HFF-Myc (cell line): ENCODE results near the gene EPB41L2.

Source experiments
- DNase-seq: peaks from one replicate; pipeline ENCODE4 v3.0.0-alpha.2; 2011; ENCODE audit warnings: low read depth; ENCODE audit errors: extremely low read depth
- H3K4me3 ChIP-seq: replicated peaks from 2 replicates; pipeline ENCODE4 v1.5.1; 2011; ENCODE audit warnings: low read depth, mild to moderate bottlenecking, control low read depth, low read length
- TF ChIP-seq, protein P1 (sequence below): IDR thresholded peaks from 2 replicates; pipeline ENCODE4 v1.5.1; 2012; ENCODE audit warnings: mild to moderate bottlenecking, low read depth, low read length, control low read depth; ENCODE audit errors: missing control alignments

EPB41L2 gene

DNA sequence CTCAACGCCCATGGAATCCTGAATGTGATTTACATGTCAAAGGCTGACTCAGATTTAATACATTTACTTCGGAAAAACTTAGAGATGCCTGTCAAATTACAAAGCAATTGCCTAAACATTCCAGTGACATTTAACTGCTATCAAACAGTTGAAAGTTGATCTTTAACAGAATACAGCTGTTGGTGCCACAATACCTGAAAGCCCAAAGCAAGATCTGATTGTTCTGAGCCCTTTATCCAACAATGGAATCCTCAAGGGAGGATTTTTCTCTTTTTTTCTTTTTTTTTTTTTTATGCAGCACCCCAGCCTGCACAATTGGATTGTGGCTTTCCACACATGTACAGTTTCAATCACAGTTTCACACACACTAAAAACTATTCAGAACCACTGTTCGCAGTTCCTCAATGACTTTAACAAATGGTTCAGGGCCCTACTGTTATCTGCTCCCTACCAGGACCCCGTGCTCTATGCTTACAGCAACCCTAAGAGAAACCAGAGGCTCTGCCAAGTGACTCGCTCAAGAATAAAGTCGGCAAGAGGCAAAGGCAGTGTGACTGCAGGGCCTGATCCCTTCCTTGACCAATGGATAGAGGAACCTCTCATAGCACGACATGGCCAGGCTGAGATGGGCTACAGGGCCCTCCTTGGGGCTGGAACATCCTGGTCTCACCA lies 33.3 kb downstream of the EPB41L2 start:
- no peak for DNase-seq
- TF ChIP-seq, protein P1, sequence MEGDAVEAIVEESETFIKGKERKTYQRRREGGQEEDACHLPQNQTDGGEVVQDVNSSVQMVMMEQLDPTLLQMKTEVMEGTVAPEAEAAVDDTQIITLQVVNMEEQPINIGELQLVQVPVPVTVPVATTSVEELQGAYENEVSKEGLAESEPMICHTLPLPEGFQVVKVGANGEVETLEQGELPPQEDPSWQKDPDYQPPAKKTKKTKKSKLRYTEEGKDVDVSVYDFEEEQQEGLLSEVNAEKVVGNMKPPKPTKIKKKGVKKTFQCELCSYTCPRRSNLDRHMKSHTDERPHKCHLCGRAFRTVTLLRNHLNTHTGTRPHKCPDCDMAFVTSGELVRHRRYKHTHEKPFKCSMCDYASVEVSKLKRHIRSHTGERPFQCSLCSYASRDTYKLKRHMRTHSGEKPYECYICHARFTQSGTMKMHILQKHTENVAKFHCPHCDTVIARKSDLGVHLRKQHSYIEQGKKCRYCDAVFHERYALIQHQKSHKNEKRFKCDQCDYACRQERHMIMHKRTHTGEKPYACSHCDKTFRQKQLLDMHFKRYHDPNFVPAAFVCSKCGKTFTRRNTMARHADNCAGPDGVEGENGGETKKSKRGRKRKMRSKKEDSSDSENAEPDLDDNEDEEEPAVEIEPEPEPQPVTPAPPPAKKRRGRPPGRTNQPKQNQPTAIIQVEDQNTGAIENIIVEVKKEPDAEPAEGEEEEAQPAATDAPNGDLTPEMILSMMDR = no peak
- no peak overlapping the region for H3K4me3 ChIP-seq

DNA sequence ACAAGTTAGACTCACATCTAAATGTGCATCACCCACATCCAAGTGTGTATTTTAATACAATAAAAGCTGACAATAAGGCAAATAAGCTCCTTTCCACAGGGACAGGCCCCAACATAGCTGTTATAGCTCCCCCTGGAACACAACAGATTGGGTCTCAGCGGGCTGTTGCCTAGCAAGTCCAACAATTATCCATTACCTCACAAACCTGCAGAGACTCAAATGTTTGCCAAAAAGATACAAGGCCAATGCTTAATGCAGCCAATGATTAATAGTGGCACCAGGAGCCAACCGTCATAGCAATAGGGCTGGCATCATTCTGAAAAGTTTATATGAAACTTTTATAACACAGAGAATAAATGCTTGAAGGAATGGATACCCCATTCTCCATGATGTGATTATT lies 35.7 kb downstream of the EPB41L2 start:
- no peak for DNase-seq
- no peak overlapping the region for H3K4me3 ChIP-seq
- TF ChIP-seq, protein P1 = no peak

DNA sequence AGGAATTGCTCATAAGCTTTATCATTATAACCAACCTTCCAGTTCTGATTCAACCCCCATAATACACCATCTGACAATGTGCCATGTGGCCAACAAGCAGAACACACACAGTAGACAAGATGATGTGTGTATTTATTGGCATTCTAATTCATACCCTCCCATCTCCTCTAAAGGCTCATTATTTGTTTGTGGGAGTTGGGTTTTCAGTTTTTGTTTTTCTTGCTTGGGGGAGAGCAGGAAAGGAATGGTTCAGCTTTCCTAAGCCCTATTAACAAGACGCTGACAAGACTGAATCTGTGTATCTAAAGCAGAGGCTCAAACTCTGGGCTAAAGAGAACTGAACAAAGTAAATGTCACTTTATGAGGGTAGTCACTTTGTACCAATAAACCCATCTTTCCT lies 36.8 kb downstream of the EPB41L2 start:
- TF ChIP-seq, protein P1 = no peak
- no peak for DNase-seq
- no peak overlapping the region for H3K4me3 ChIP-seq

DNA sequence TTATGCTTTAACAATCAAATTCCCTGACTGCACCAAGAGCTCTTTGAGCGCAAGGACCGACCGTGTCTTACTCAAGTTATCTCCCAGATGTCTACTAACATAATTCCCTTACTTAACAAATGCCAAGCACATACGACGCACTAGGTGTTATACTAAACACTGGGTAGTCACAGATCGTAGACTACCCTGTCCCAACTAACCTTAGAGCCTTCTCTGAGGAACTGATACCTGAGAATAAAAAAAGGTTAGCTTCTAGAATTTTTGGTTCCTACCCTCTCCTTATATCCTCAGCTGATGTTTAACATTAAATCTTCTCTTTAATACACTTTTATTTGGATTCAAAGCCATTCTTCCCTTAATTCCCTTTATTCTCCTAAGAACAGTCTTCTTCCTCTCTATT lies 38.5 kb downstream of the EPB41L2 start:
- no peak overlapping the region for H3K4me3 ChIP-seq
- TF ChIP-seq, protein P1 = no peak
- no peak for DNase-seq

DNA sequence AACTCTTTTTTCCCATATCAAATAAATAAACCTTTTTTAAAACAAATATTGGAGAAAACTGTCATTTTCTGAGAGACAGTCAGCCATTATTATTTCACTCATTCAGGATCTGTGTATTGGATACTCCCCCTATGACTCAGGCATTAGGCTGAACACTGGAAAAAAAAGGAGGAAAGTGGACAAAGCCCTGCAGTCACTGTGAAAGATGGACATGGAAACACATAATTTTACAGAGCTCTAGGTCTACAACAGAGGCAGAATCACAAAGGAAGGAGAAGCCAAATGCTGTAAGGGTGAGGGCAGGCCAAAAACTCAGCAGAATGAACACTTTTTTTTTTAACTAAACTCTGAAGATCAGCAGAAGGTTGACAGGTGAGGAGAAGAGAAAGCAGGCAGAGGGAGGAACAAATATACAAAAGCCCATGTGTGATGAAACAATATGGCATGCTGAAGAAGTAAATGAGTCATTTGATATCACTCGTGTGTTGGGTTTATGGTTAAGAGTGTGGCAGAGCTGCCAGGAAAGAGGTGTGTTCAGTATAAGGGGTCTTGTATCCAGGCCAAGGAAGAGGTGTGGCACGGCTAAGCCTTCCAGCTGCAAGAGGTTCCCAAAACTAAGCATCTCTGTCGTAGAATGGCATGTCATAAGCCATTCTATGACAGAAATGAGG lies 39.1 kb downstream of the EPB41L2 start:
- TF ChIP-seq, protein P1 = no peak
- no peak overlapping the region for H3K4me3 ChIP-seq
- DNase-seq = no peak

DNA sequence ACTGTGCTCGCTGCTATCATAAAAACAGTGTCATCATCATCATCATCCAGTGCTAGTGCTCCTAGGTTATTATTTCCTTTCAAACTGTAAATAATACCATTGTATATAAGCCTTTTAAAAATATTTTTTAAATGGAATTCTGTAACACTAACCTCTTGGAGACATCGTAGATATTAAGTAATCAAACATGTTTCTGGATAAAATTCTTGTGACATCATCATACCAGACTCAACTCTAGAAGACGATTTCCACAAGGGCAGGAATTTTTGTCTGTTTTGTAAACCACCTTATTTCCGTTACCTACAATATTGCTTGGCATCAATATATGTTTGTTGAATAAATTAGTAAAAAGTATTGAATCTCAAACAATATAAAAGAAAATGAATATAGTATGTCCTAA lies 40.4 kb downstream of the EPB41L2 start:
- no peak for DNase-seq
- no peak overlapping the region for H3K4me3 ChIP-seq
- TF ChIP-seq, protein P1 = no peak
